ENCODE results near the gene MYRIP.
"Not testable (repeated sequence)": the region's sequence is repeated elsewhere in the genome, so short reads cannot be mapped to it uniquely, and the experiment has no call there.

The MYRIP gene

GRCh38 chr3:40077139-40077538 lies 267.7 kb downstream of the MYRIP start:
- not testable (repeated sequence) for H3K4me3 ChIP-seq (ENCODE audit: low read length); H3K36me3 ChIP-seq (ENCODE audit: insufficient read depth, low read depth, low read length); H3K9ac ChIP-seq (ENCODE audit: low read depth, low read length); H3K27me3 ChIP-seq (ENCODE audit: insufficient read depth, low read length); H3K9me3 ChIP-seq (ENCODE audit: insufficient read depth, low read depth, low read length); H3K27ac ChIP-seq (ENCODE audit: low read length); H3K4me1 ChIP-seq (ENCODE audit: insufficient read depth, low read length)

DNA sequence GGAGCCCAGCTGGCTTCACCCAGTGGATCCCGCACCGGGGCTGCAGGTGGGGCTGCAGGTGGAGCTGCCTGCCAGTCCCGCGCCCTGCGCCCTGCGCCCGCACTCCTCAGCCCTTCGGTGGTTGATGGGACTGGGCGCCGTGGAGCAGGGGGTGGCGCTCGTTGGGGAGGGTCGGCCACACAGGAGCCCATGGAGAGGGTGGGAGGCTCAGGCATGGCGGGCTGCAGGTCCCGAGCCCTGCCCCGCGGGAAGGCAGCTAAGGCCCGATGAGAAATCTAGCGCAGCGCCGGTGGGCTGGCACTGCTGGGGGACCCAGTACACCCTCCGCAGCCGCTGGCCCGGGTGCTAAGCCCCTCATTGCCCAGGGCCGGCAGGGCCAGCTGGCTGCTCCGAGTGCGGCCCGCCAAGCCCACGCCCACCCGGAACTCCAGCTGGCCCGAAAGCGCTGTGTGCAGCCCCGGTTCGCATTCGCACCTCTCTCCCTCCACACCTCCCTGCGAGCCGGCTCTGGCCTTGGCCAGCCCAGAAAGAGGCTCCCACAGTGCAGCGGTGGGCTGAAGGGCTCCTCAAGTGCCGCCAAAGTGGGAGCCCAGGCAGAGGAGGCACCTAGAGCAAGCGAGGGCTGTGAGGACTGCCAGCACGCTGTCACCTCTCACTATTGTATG lies 268.6 kb downstream of the MYRIP start:
- H3K36me3 ChIP-seq (ENCODE audit: insufficient read depth, low read depth, low read length); H3K27me3 ChIP-seq (ENCODE audit: insufficient read depth, low read length); H3K27ac ChIP-seq (ENCODE audit: low read length); H3K9me3 ChIP-seq (ENCODE audit: insufficient read depth, low read depth, low read length); H3K4me3 ChIP-seq (ENCODE audit: low read length); H3K4me1 ChIP-seq (ENCODE audit: insufficient read depth, low read length); H3K9ac ChIP-seq (ENCODE audit: low read depth, low read length): not testable (repeated sequence)

DNA sequence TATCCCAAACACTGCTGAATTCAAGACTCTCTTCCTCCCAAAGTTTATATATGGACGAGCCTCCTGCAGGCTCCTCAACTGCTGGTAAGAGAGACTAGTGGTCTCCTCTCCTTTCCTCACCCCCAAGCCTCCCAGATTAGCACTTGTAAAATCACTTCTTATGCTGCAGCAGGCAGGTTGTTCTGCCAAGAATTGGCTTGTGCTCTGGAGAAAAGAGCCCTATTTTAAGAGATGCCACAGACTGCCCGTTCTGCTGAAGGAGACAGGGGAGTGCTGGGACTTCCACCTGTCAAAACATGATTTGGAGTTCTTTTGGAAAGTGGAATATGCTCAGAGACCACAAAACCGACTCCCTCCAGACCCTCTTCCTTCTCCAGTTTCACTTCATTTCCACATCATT lies 269.2 kb downstream of the MYRIP start:
- H3K9me3 ChIP-seq (ENCODE audit: insufficient read depth, low read depth, low read length), result no peaks in the 10 kb centered on the region
- no peaks in the 10 kb centered on the region for H3K4me1 ChIP-seq (ENCODE audit: insufficient read depth, low read length)
- no peak overlapping the region for H3K9ac ChIP-seq (ENCODE audit: low read depth, low read length)
- no peaks in the 10 kb centered on the region for H3K36me3 ChIP-seq (ENCODE audit: insufficient read depth, low read depth, low read length)
- H3K27ac ChIP-seq (ENCODE audit: low read length), result no peak overlapping the region
- H3K27me3 ChIP-seq (ENCODE audit: insufficient read depth, low read length), result no peaks in the 10 kb centered on the region
- no peak overlapping the region for H3K4me3 ChIP-seq (ENCODE audit: low read length)

DNA sequence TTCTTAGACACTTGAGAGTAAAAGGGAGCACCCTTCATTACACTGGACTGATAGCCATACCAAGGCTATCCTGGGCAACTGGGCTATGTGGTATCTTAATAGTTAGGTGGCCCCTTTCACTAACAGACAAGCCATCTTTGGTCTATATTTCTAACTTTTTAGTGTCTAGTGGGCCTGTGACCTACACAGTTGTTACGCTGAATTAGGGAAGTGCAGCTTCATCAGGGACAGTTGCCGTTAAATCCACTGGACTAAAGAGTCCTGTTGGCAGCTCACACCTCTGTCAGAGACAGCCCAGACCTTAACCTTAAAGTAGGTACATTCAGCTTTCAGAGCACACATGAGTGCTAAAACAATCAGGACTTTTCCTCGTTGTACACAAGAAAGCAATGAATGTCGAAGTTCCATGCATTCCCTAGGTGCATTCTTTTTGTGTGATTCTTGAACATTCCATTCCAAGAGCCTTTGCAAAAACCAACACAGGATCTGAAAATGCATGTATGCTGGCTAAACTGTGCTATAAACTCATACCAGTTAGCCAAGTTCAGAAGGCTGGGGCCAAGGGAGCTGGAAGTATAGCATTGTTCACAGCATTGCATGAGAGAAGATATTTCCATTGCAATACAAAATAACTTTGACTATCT lies 269.9 kb downstream of the MYRIP start:
- no peaks in the 10 kb centered on the region for H3K27me3 ChIP-seq (ENCODE audit: insufficient read depth, low read length)
- H3K9me3 ChIP-seq (ENCODE audit: insufficient read depth, low read depth, low read length), result no peaks in the 10 kb centered on the region
- H3K36me3 ChIP-seq (ENCODE audit: insufficient read depth, low read depth, low read length), result no peaks in the 10 kb centered on the region
- H3K27ac ChIP-seq (ENCODE audit: low read length), result no peak overlapping the region
- no peak overlapping the region for H3K9ac ChIP-seq (ENCODE audit: low read depth, low read length)
- H3K4me3 ChIP-seq (ENCODE audit: low read length), result no peak overlapping the region
- no peaks in the 10 kb centered on the region for H3K4me1 ChIP-seq (ENCODE audit: insufficient read depth, low read length)

GRCh38 chr3:40079847-40080240 lies 270.4 kb downstream of the MYRIP start:
- no peak overlapping the region for H3K4me3 ChIP-seq (ENCODE audit: low read length)
- H3K4me1 ChIP-seq (ENCODE audit: insufficient read depth, low read length), result no peaks in the 10 kb centered on the region
- no peak overlapping the region for H3K9ac ChIP-seq (ENCODE audit: low read depth, low read length)
- no peaks in the 10 kb centered on the region for H3K36me3 ChIP-seq (ENCODE audit: insufficient read depth, low read depth, low read length)
- H3K27ac ChIP-seq (ENCODE audit: low read length), result no peak overlapping the region
- no peaks in the 10 kb centered on the region for H3K9me3 ChIP-seq (ENCODE audit: insufficient read depth, low read depth, low read length)
- H3K27me3 ChIP-seq (ENCODE audit: insufficient read depth, low read length), result no peaks in the 10 kb centered on the region

- no peak overlapping the region for H3K4me3 ChIP-seq (ENCODE audit: low read length)
- H3K9me3 ChIP-seq (ENCODE audit: insufficient read depth, low read depth, low read length), result no peaks in the 10 kb centered on the region
- no peak overlapping the region; the same call in 1 of the 2 replicates for H3K9ac ChIP-seq (ENCODE audit: low read depth, low read length)
- no peaks in the 10 kb centered on the region for H3K4me1 ChIP-seq (ENCODE audit: insufficient read depth, low read length)
- no peaks in the 10 kb centered on the region for H3K36me3 ChIP-seq (ENCODE audit: insufficient read depth, low read depth, low read length)
- H3K27me3 ChIP-seq (ENCODE audit: insufficient read depth, low read length), result no peaks in the 10 kb centered on the region
- H3K27ac ChIP-seq (ENCODE audit: low read length), result no peak overlapping the region
Observed at GRCh38 chr3:40083066-40083465, 273.7 kb downstream of the MYRIP start.

- H3K4me3 ChIP-seq (ENCODE audit: low read length); H3K4me1 ChIP-seq (ENCODE audit: insufficient read depth, low read length); H3K9ac ChIP-seq (ENCODE audit: low read depth, low read length); H3K27me3 ChIP-seq (ENCODE audit: insufficient read depth, low read length); H3K27ac ChIP-seq (ENCODE audit: low read length); H3K9me3 ChIP-seq (ENCODE audit: insufficient read depth, low read depth, low read length); H3K36me3 ChIP-seq (ENCODE audit: insufficient read depth, low read depth, low read length): not testable (repeated sequence)
Observed at GRCh38 chr3:40084424-40084823, 275.0 kb downstream of the MYRIP start.

GRCh38 chr3:40086890-40087883 lies 277.8 kb downstream of the MYRIP start:
- H3K27ac ChIP-seq (ENCODE audit: low read length), result no peak overlapping the region
- H3K27me3 ChIP-seq (ENCODE audit: insufficient read depth, low read length), result no peaks in the 10 kb centered on the region
- H3K4me3 ChIP-seq (ENCODE audit: low read length), result no peak overlapping the region
- H3K36me3 ChIP-seq (ENCODE audit: insufficient read depth, low read depth, low read length), result no peaks in the 10 kb centered on the region
- no peaks in the 10 kb centered on the region for H3K4me1 ChIP-seq (ENCODE audit: insufficient read depth, low read length)
- H3K9me3 ChIP-seq (ENCODE audit: insufficient read depth, low read depth, low read length), result no peaks in the 10 kb centered on the region
- no peak overlapping the region for H3K9ac ChIP-seq (ENCODE audit: low read depth, low read length)

DNA sequence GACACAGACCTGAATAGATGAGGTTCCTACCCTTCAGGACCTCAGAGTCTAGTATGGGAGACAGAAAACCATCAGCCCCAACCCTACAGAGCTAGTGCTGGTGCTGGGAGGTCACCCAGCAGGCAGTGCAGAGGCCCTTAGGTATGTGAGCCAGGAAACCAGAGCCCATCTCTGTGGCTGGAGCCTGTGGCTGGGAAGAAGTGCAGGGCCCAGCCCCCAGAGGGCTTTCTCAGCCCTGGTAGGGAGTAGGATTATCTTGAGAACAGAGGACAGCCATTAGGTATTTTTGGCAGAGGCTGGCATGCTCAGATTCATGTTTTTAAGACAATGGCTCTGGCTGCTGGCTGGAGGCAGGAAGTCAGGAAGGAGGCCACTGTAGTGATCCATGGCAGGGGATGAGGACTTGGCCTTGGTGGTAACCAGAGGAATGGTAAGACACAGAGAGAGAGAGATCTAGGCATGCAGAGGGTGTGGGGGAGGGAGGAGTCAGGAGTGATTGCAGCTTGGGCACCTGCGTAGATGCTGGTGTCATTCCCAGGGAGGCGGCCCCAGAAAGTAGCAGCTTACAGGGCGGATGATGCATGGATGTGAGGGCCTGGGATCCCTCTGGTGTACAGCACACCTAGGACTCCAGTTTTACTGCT lies 279.2 kb downstream of the MYRIP start:
- H3K4me1 ChIP-seq (ENCODE audit: insufficient read depth, low read length), result no peaks in the 10 kb centered on the region
- no peak overlapping the region for H3K9ac ChIP-seq (ENCODE audit: low read depth, low read length)
- H3K27me3 ChIP-seq (ENCODE audit: insufficient read depth, low read length), result no peaks in the 10 kb centered on the region
- H3K27ac ChIP-seq (ENCODE audit: low read length), result no peak overlapping the region
- H3K4me3 ChIP-seq (ENCODE audit: low read length), result no peak overlapping the region
- H3K9me3 ChIP-seq (ENCODE audit: insufficient read depth, low read depth, low read length), result no peaks in the 10 kb centered on the region
- no peaks in the 10 kb centered on the region for H3K36me3 ChIP-seq (ENCODE audit: insufficient read depth, low read depth, low read length)

GRCh38 chr3:40096661-40097111 lies 287.3 kb downstream of the MYRIP start:
- Histone ChIP-seq H3K27me3 (ENCODE audit: insufficient read depth, low read length) (no peaks in the 10 kb centered on the region), H3K9ac (ENCODE audit: low read depth, low read length) (no peak overlapping the region), H3K36me3 (ENCODE audit: insufficient read depth, low read depth, low read length) (no peaks in the 10 kb centered on the region), H3K4me1 (ENCODE audit: insufficient read depth, low read length) (peaks cover 8% of the 10 kb centered on the region; the same call in 1 of the 2 replicates), H3K4me3 (ENCODE audit: low read length) (no peak overlapping the region), H3K9me3 (ENCODE audit: insufficient read depth, low read depth, low read length) (no peaks in the 10 kb centered on the region), H3K27ac (ENCODE audit: low read length) (no peak overlapping the region)

All from iPS-20b (cell line).